Right lobe of liver (tissue), 4 donors: Measurements from ENCODE around the gene DTL.

Source experiments
- CTCF ChIP-seq, 4 donors: fragments of 200-600 bp in 3 of 4; fragments of 450-650 bp in 1 of 4; IDR thresholded peaks; one replicate each; pipeline versions ENCODE4 v1.5.1 to v1.8.0; 2016 to 2022; ENCODE audit warnings: antibody characterized with exemption in 4 of 4, mild to moderate bottlenecking in 2 of 4
- POLR2A ChIP-seq: fragments of 450-650 bp; IDR thresholded peaks from one replicate; pipeline ENCODE4 v1.6.1; 2017; ENCODE audit warnings: antibody characterized with exemption, mild to moderate bottlenecking
- donor health status: DM: no; HTN: no; CAD: no.
- donor health status: DM: no; HTN: no; CAD: no.
- donor health status: DM: no; HTN: yes; CAD: no.

- TF ChIP-seq CTCF (IDR thresholded peaks at IDR 0.05) (no peak), POLR2A (no peak)
Observed at GRCh38 chr1:212111536-212111935, 76.0 kb downstream of the DTL start.
